ENCODE results near the gene PMFBP1. TPM values are rescaled to one million over a fixed set of nuclear protein-coding genes. Genes with fewer than 3 reads are reported as not detected.
"Not testable (repeated sequence)": the region's sequence is repeated elsewhere in the genome, so short reads cannot be mapped to it uniquely, and the experiment has no call there.

The PMFBP1 gene
- total RNA-seq, 2 experiments from 2014 or later = 0.64 to 0.88 TPM

DNA sequence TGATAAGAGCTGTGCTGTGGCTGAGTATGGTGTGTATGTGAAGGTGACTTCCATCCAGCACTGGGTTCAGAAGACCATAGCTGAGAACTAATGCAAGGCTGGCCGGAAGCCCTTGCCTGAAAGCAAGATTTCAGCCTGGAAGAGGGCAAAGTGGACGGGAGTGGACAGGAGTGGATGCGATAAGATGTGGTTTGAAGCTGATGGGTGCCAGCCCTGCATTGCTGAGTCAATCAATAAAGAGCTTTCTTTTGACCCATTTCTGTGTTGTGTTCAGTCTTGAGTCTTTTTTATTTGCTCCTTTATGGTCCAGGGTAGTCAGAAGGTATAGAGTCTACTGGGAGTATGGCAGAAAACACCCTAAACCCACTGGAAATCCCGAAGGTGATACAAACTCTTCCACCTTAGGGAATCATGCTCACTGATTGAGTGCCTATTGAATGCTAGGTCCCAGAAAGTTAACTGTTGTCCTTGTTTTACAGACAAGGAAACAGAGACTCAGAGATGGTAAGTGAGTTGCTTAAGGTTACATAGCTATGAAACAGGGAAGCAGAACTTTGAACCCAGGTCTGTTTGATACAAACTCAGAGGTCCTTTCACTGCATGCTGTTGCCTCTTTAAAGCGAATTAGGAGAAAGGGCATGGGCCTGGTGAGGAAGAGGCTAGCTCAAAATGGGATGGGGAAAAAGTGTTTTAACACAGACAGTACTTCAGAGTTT, 94.8 kb downstream of the PMFBP1 start:
- H3K9me3 Mint-ChIP-seq (ENCODE audit: low read depth); H3K27me3 Mint-ChIP-seq; POLR2A ChIA-PET; H3K4me1 Mint-ChIP-seq; DNase-seq; CTCF ChIA-PET; intact Hi-C loops (cut with DNase I, micrococcal nuclease); H3K27ac Mint-ChIP-seq; ATAC-seq; H3K4me3 Mint-ChIP-seq; H3K36me3 Mint-ChIP-seq (ENCODE audit: low read depth): not testable (repeated sequence)

DNA sequence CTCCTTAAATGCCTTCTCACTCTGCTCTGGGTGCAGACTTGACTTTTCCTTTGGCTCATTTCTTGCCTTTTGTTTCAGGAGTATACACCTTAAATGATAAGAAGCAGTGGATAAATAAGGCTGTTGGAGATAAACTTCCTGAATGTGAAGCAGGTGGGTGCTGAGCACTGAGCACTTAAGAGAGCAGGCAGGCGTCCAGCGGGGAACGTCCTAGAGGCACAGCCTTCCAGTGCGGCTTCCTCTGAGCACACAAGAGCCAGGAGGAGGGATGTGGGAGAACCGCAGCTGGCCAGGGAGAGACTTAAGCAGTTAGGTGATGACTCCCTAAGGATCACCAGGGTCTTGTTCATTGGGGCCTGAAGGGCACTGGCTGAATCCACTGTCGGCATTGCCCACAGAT, 96.9 kb downstream of the PMFBP1 start:
- H3K36me3 Mint-ChIP-seq (ENCODE audit: low read depth); intact Hi-C loops (cut with DNase I, micrococcal nuclease); H3K27me3 Mint-ChIP-seq; DNase-seq; H3K4me3 Mint-ChIP-seq; H3K4me1 Mint-ChIP-seq; ATAC-seq; POLR2A ChIA-PET; H3K9me3 Mint-ChIP-seq (ENCODE audit: low read depth); H3K27ac Mint-ChIP-seq: not testable (repeated sequence)
- CTCF ChIA-PET = interaction anchor here (0.7 to 1.3 kb wide), 2 partner anchors 8 to 584 kb away, joined by 3 to 4 read pairs; no protein-coding TSS in a partner anchor

DNA sequence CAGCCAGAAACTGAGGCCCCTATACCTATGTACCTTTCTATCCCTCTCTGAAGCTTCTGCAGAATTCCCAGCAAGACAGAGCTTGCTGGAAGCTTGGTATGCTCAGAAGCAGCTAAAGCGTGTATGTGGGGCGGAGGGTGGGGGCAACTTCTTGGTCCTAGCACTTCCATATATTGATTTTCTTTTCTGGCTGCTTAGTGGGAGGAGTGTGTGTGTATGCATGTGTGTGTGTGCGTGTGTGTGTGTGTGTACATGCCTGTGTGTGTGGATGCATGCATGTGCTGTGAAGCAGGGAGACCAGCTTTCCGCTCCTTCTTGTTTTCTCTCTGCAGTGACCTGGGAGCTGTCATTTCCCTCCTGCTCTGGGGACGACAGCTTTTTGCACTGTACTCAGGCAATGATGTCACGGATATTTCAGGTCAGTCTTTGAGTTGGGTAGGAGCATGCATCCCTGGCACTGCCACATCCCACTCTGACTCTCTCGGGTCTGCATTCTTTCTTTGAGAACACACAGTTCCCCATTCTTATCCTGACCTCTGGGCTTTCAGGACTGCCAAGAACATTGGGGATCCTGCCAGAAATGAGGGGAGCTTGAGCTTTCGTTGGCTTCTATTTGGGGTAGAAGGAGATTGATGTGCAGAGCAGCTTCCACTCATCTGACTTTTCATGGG, 98.3 kb downstream of the PMFBP1 start:
- no peak overlapping the region for H3K4me3 Mint-ChIP-seq
- no peaks in the 10 kb centered on the region for H3K4me1 Mint-ChIP-seq
- no peaks in the 10 kb centered on the region for H3K36me3 Mint-ChIP-seq (ENCODE audit: low read depth)
- no peaks in the 10 kb centered on the region for H3K9me3 Mint-ChIP-seq (ENCODE audit: low read depth)
- CTCF ChIA-PET = no interaction called here
- ATAC-seq (no peak), DNase-seq (no peak)
- H3K27me3 Mint-ChIP-seq = no peaks in the 10 kb centered on the region
- POLR2A ChIA-PET = no interaction called here
- no peak overlapping the region for H3K27ac Mint-ChIP-seq
- intact Hi-C loops (cut with DNase I, micrococcal nuclease) = no loop called here

GRCh38 chr16:72072514-72073342, 99.2 kb downstream of the PMFBP1 start:
- intact Hi-C loops (cut with DNase I, micrococcal nuclease) = no loop called here
- Mint-ChIP-seq H3K9me3 (ENCODE audit: low read depth) (no peaks in the 10 kb centered on the region), H3K27me3 (no peaks in the 10 kb centered on the region), H3K27ac (no peak overlapping the region), H3K4me3 (no peak overlapping the region), H3K4me1 (no peaks in the 10 kb centered on the region), H3K36me3 (ENCODE audit: low read depth) (no peaks in the 10 kb centered on the region)
- CTCF ChIA-PET = interaction anchor here (0.6 to 1.0 kb wide), 2 partner anchors 18 to 21 kb away, joined by 4 to 5 read pairs; partner anchors contain the start of genes DHX38, HP and TXNL4B
- POLR2A ChIA-PET = no interaction called here
- DNase-seq (no peak), ATAC-seq (no peak)

Other genes with a start within 250 kb of the PMFBP1 start
- gene PKD1L3, start 171.8 kb downstream of the PMFBP1 start, total RNA-seq = not detected
- gene DHODH, start 163.4 kb downstream of the PMFBP1 start, total RNA-seq = 10 to 100 TPM; 15.5 to 21.4 TPM
- not detected for gene HP, start 117.7 kb downstream of the PMFBP1 start, total RNA-seq
- gene HPR, start 108.9 kb downstream of the PMFBP1 start, total RNA-seq = not detected
- 10 to 100 TPM; 17.6 to 24.6 TPM for gene TXNL4B, start 78.5 kb downstream of the PMFBP1 start, total RNA-seq
- gene DHX38, start 78.3 kb downstream of the PMFBP1 start, total RNA-seq = 10 to 100 TPM; 55.9 to 79.0 TPM

Data from activated CD4-positive, alpha-beta T cell treated with anti-CD3 and anti-CD28 coated beads for 36 hours (primary cell).